Psoas muscle (tissue), 8 donors: ENCODE measurements around the gene CHST15. TPM values are rescaled to one million over a fixed set of nuclear protein-coding genes. Genes with fewer than 3 reads are reported as not detected.

ENCODE experiments used
- ATAC-seq, 4 donors: fragments of 200-7000 bp; cut with Tn5 transposase; one replicate each; pipeline ENCODE4 v1.9.1; 2020; ENCODE audit warnings: moderate library complexity in 3 of 4, mild to moderate bottlenecking in 2 of 4
- DNase-seq, 2 donors: peaks; one replicate each; pipeline ENCODE4 v3.0.0-alpha.2; 2020
- H3K27ac ChIP-seq: fragments of 200-600 bp; one replicate; pipeline ENCODE4 v1.8.0; 2022
- H3K27me3 ChIP-seq, 3 donors: fragments of 200-600 bp in 1 of 3; one replicate each; pipeline versions ENCODE4 v1.6.1 to v1.8.0; 2013 to 2022; ENCODE audit warnings: low read length in 2 of 3, mild to moderate bottlenecking in 2 of 3, moderate library complexity in 1 of 3; ENCODE audit not compliant: insufficient read depth in 3 of 3
- H3K36me3 ChIP-seq, 2 donors: fragments of 200-600 bp in 1 of 2; one replicate each; pipeline versions ENCODE4 v1.6.1 to v1.8.0; 2013 to 2022; ENCODE audit warnings: low read depth in 1 of 2, mild to moderate bottlenecking in 1 of 2, moderate library complexity in 1 of 2; ENCODE audit not compliant: insufficient read depth in 1 of 2
- H3K4me1 ChIP-seq: fragments of 200-600 bp; one replicate; pipeline ENCODE4 v1.8.0; 2022
- H3K4me3 ChIP-seq: fragments of 200-600 bp; one replicate; pipeline ENCODE4 v1.8.0; 2022; ENCODE audit warnings: mild to moderate bottlenecking
- H3K9me3 ChIP-seq: fragments of 200-600 bp; one replicate; pipeline ENCODE4 v1.8.0; 2022
- CTCF ChIP-seq: fragments of 200-600 bp; IDR thresholded peaks from one replicate; pipeline ENCODE4 v1.8.0; 2022; ENCODE audit warnings: antibody characterized with exemption
- WGBS, 3 donors: extraction: QIAGEN DNeasy Blood & Tissue Kit; methylation state at CpG; one replicate each; pipeline versions ENCODE4 v1.1.6 to v1.1.7; 2013; 5-methylcytosine and 5-hydroxymethylcytosine counted together
- intact Hi-C, 2 donors: fragments of 100-400 bp; cut with DNase I; formaldehyde crosslinking; loops; one replicate each; pipeline versions ENCODE4 v1.11.0 to v1.14.2; 2022
- polyA plus RNA-seq, 3 donors: library from polyadenylated mRNA; stranded (reverse); fragments of 200-250 nt; gene quantifications; one replicate each; pipeline ENCODE4 v1.2.3, GENCODE V29; 2013
- total RNA-seq, 4 donors: library from RNA; stranded (reverse); fragmentation: NEBNext Ultra II Directional in 2 of 4; extraction: Animal tissue kit (Norgen Biotek cat#: 25700) in 2 of 4; gene quantifications; one replicate each; pipeline versions ENCODE4 v1.2.1 to v1.2.4, GENCODE V29; 2021 to 2023
- donor health status: healthy with polysubstance abuse.
- donor health status: DM: no; HTN: no; CAD: no; lungs with moderate emphysema.
- donor health status: Bipolar disorder and iron deficiency.
- donor health status: healthy.
- donor health status: DM: yes; HTN: yes; CAD: no.
- donor health status: DM: no; HTN: no; CAD: no.
- donor health status: DM: no; HTN: no; CAD: no.
- donor health status: DM: yes; HTN: yes; CAD: no.

Gene CHST15
- total and polyA plus RNA-seq, 7 donors = 3.6 to 39.2 (median 10.4) TPM

GRCh38 chr10:124076148-124076733 is 17.2 kb downstream of the CHST15 start:
- ATAC-seq (peak in 2 of 4 donors; percentile 37 to 51), DNase-seq (no peak)
- Histone ChIP-seq H3K4me1 (peaks cover 5% of the 10 kb centered on the region), H3K27ac (no peak overlapping the region), H3K36me3 (no peaks in the 10 kb centered on the region), H3K27me3 (peaks cover 0 to 2% (median 0%) of the 10 kb centered on the region in 3 donors), H3K9me3 (no peaks in the 10 kb centered on the region), H3K4me3 (no peak overlapping the region)
- TF ChIP-seq CTCF = no peak
- 75 to 86% (median 77%) methylated on average over 8 to 9 of the region's 9 CpGs for WGBS, 3 donors
- intact Hi-C loops = no loop called here

- TF ChIP-seq CTCF = no peak
- H3K36me3 ChIP-seq = no peaks in the 10 kb centered on the region
- no peak overlapping the region for H3K4me3 ChIP-seq
- H3K27ac ChIP-seq = no peak overlapping the region
- intact Hi-C loops = no loop called here
- 40 to 51% (median 42%) methylated on average over 12 of the region's 12 CpGs for WGBS, 3 donors
- no peaks in the 10 kb centered on the region for H3K9me3 ChIP-seq
- H3K4me1 ChIP-seq = peaks cover 4% of the 10 kb centered on the region
- H3K27me3 ChIP-seq = peaks cover 0 to 2% (median 0%) of the 10 kb centered on the region in 3 donors
- no peak for ATAC-seq
- DNase-seq = no peak
These were observed 18.0 kb downstream of the CHST15 start for GRCh38 chr10:124075231-124075955.

GRCh38 chr10:124074501-124075109 is 18.8 kb downstream of the CHST15 start:
- H3K27ac ChIP-seq = no peak overlapping the region
- no peaks in the 10 kb centered on the region for H3K9me3 ChIP-seq
- ATAC-seq (no peak), DNase-seq (no peak)
- H3K4me3 ChIP-seq = no peak overlapping the region
- 86 to 90% (median 88%) methylated on average over 12 of the region's 12 CpGs for WGBS, 3 donors
- no peaks in the 10 kb centered on the region for H3K4me1 ChIP-seq
- H3K27me3 ChIP-seq = peaks cover 0 to 2% (median 0%) of the 10 kb centered on the region in 3 donors
- TF ChIP-seq CTCF = no peak
- no peaks in the 10 kb centered on the region for H3K36me3 ChIP-seq
- intact Hi-C loops = no loop called here

GRCh38 chr10:124073978-124074377 is 19.4 kb downstream of the CHST15 start:
- Histone ChIP-seq H3K4me1 (no peaks in the 10 kb centered on the region), H3K4me3 (no peak overlapping the region), H3K27me3 (peaks cover 0 to 2% (median 0%) of the 10 kb centered on the region in 3 donors), H3K27ac (no peak overlapping the region), H3K9me3 (no peaks in the 10 kb centered on the region), H3K36me3 (no peaks in the 10 kb centered on the region)
- WGBS, 3 donors = 92 to 97% (median 93%) methylated on average over 5 of the region's 5 CpGs
- no peak for TF ChIP-seq CTCF
- intact Hi-C loops = no loop called here
- ATAC-seq (no peak), DNase-seq (no peak)
